ENCODE data around the gene ZNF670. TPM values are rescaled to one million over a fixed set of nuclear protein-coding genes. Genes with fewer than 3 reads are reported as not detected.

The ZNF670 gene
- total and polyA plus RNA-seq, 9 of the 15 experiments (the other 6 are each of a cell fraction or from before 2014, with no cell fraction given): 7.1 to 23.4 (median 11.8) TPM

- 0% methylated on average over 1 of the region's 1 CpG for WGBS (ENCODE audit: insufficient coverage, low coverage, missing lambda C conversion rate)
- in situ Hi-C loops (cut with MboI): no loop called here
- no peaks in the 10 kb centered on the region for H3K9me3 ChIP-seq (replicated peaks; ENCODE audit: control insufficient read depth, insufficient read depth, low read depth, low read length)
- FAIRE-seq (no peak), ATAC-seq (peak; percentile 24; the same call in 2 of the 3 replicates), DNase-seq (ENCODE audit: extremely low read depth in 1 of 4, low spot score in 3 of 4) (no peak)
- intact Hi-C loops (cut with micrococcal nuclease): no loop called here
- H4K20me1 ChIP-seq (replicated peaks; ENCODE audit: control insufficient read depth, insufficient read depth, low read length): no peaks in the 10 kb centered on the region
- peaks cover 0 to 26% of the 10 kb centered on the region in 2 experiments; a peak in 3 of 5 replicates for H3K27me3 ChIP-seq (ENCODE audit: control insufficient read depth in 2 of 2, insufficient read depth in 2 of 2, low read length in 2 of 2)
- no peaks in the 10 kb centered on the region for H3K36me3 ChIP-seq (ENCODE audit: control insufficient read depth, insufficient read depth, low read length)
- H3K79me2 ChIP-seq (ENCODE audit: control insufficient read depth, insufficient read depth, low read length): no peaks in the 10 kb centered on the region
- BruUV-seq (replicated peaks): no TSS peak
- TF ChIP-seq SMAD2 (IDR thresholded peaks at IDR 0.05; ENCODE audit: low read depth, low read length) (no peak), NFIX (CRISPR knock-in tag; IDR thresholded peaks at IDR 0.05; ENCODE audit: low read depth) (no peak), HSF4 (CRISPR knock-in tag; IDR thresholded peaks at IDR 0.05; ENCODE audit: borderline replicate concordance) (no peak), GTF2A2 (tag; IDR thresholded peaks at IDR 0.05) (no peak), ZNF12 (CRISPR knock-in tag; IDR thresholded peaks at IDR 0.05) (no peak), ZNF384 (IDR thresholded peaks at IDR 0.05; ENCODE audit: low read depth, low read length) (no peak), HDAC8 (tag; IDR thresholded peaks at IDR 0.05) (no peak), PBX2 (CRISPR knock-in tag; IDR thresholded peaks at IDR 0.05; ENCODE audit: low read depth) (no peak), PBX2 (tag; conservative IDR thresholded peaks at IDR 0.05; ENCODE audit: low read depth) (no peak), ERF (CRISPR knock-in tag; IDR thresholded peaks at IDR 0.05) (no peak), ZKSCAN3 (CRISPR knock-in tag; IDR thresholded peaks at IDR 0.05) (no peak), RCOR1 (IDR thresholded peaks at IDR 0.05; ENCODE audit: borderline replicate concordance in 1 of 2, low read depth in 2 of 2, low read length in 2 of 2) (no peak)
- no peak overlapping the region for H3K4me3 ChIP-seq
- H3K4me2 ChIP-seq (ENCODE audit: insufficient read depth, low read length): no peak overlapping the region
- H3K9ac ChIP-seq (ENCODE audit: insufficient read depth in 1 of 2, low read depth in 2 of 2, low read length in 2 of 2): no peak overlapping the region
- H3K9me1 ChIP-seq (ENCODE audit: control insufficient read depth, insufficient read depth, low read length): no peaks in the 10 kb centered on the region
- no peak overlapping the region for H2AFZ ChIP-seq (ENCODE audit: low read depth, low read length)
- no peak overlapping the region for H3K27ac ChIP-seq (ENCODE audit: extremely low read depth, low read depth, low read length)
- ChIA-PET CTCF (ENCODE audit: low intra/inter-chr PET ratio) (no interaction called here), POLR2A (no interaction called here)
- peaks cover 0 to 20% of the 10 kb centered on the region in 2 experiments; a peak in 2 of 5 replicates for H3K4me1 ChIP-seq (replicated peaks in 1 of 2; ENCODE audit: control insufficient read depth in 2 of 2, insufficient read depth in 2 of 2, low read length in 2 of 2)
These were observed 8.6 kb upstream of the ZNF670 start for GRCh38 chr1:247087256-247087655.

Measured in K562 (cell line).